Measurements from ENCODE around the gene LDAH. TPM values are rescaled to one million over a fixed set of nuclear protein-coding genes. Genes with fewer than 3 reads are reported as not detected.

Gene LDAH
- total and polyA plus RNA-seq, 2 donors (not counting 3 experiments of a cell fraction or from before 2014, with no cell fraction given), result 12.3 to 24.0 TPM

DNA sequence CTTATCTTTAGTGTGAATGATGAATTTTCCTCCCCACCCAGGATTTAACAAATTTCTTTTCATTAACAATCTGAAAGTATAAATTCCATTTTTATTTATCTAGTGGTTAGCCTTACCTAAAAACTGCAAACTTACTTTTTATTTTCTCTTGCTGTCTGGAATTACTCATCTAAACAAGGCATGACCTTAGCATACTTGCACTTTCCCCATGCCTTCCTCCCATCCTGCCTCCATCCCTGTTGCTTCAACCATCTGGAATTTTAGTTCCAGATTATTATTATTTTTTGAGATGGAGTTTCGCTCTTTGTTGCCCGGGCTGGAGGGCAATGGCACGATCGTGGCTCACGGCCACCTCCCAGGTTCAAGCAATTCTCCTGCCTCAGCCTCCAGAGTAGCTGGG, 120.3 kb downstream of the LDAH start:
- Histone ChIP-seq H3K4me1 (ENCODE audit: control insufficient read depth, extremely low read depth, insufficient read depth, low read length) (peaks cover 15% of the 10 kb centered on the region), H3K27ac (ENCODE audit: insufficient read depth, low read depth, low read length) (no peak overlapping the region), H3K79me2 (ENCODE audit: control insufficient read depth, insufficient read depth, low read length) (no peaks in the 10 kb centered on the region), H4K20me1 (replicated peaks; ENCODE audit: control insufficient read depth, extremely low read depth, insufficient read depth, low read length) (no peaks in the 10 kb centered on the region), H3K9me3 (replicated peaks; ENCODE audit: control insufficient read depth, insufficient read depth, low read length) (no peaks in the 10 kb centered on the region), H3K9me1 (replicated peaks; ENCODE audit: control insufficient read depth, extremely low read depth, insufficient read depth, low read length) (no peaks in the 10 kb centered on the region), H3K4me2 (ENCODE audit: insufficient read depth, low read length) (no peak overlapping the region), H3K36me3 (ENCODE audit: control insufficient read depth in 2 of 2, extremely low read depth in 1 of 2, insufficient read depth in 2 of 2, low read length in 2 of 2) (no peaks in the 10 kb centered on the region), H3K4me3 (replicated peaks in 1 of 3; ENCODE audit: insufficient read depth in 1 of 3, low read depth in 1 of 3, low read length in 3 of 3) (no peak overlapping the region), H3K27me3 (ENCODE audit: control insufficient read depth in 2 of 2, insufficient read depth in 2 of 2, low read length in 2 of 2) (no peaks in the 10 kb centered on the region), H2AFZ (ENCODE audit: low read depth, low read length) (no peak overlapping the region), H3K9ac (replicated peaks; ENCODE audit: extremely low read depth, insufficient read depth, low read length) (no peak overlapping the region)
- intact Hi-C loops (cut with micrococcal nuclease) (no loop called here), dilution Hi-C loops (cut with MboI; ENCODE audit: extremely low pct_ligation_motif_present, low sequenced_read_pairs) (no loop called here)
- DNase-seq (ENCODE audit: low read depth, low spot score), result peak; percentile 12
- BruUV-seq (replicated peaks), result no TSS peak
- TF ChIP-seq EZH2 (IDR thresholded peaks at IDR 0.05; ENCODE audit: borderline replicate concordance, low read depth, low read length, severe bottlenecking) (no peak), POLR2A (IDR thresholded peaks at IDR 0.05; ENCODE audit: low read depth, low read length) (no peak), MYC (IDR thresholded peaks at IDR 0.05; ENCODE audit: low read depth, low read length) (no peak), GATA2 (IDR thresholded peaks at IDR 0.05; ENCODE audit: insufficient read depth, insufficient read length, low read depth, low read length) (no peak), JUN (IDR thresholded peaks at IDR 0.05; ENCODE audit: borderline replicate concordance, insufficient read depth, insufficient read length, low read depth) (no peak), POLR2AphosphoS5 (IDR thresholded peaks at IDR 0.05; ENCODE audit: insufficient read depth, low read depth, low read length) (no peak), FOS (IDR thresholded peaks at IDR 0.05; ENCODE audit: borderline replicate concordance, insufficient read depth, low read length) (no peak)
- TF ChIP-seq, protein P1, sequence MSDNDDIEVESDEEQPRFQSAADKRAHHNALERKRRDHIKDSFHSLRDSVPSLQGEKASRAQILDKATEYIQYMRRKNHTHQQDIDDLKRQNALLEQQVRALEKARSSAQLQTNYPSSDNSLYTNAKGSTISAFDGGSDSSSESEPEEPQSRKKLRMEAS (IDR thresholded peaks at IDR 0.05; ENCODE audit: insufficient read depth, insufficient read length), result no peak
- TF ChIP-seq, protein P2, sequence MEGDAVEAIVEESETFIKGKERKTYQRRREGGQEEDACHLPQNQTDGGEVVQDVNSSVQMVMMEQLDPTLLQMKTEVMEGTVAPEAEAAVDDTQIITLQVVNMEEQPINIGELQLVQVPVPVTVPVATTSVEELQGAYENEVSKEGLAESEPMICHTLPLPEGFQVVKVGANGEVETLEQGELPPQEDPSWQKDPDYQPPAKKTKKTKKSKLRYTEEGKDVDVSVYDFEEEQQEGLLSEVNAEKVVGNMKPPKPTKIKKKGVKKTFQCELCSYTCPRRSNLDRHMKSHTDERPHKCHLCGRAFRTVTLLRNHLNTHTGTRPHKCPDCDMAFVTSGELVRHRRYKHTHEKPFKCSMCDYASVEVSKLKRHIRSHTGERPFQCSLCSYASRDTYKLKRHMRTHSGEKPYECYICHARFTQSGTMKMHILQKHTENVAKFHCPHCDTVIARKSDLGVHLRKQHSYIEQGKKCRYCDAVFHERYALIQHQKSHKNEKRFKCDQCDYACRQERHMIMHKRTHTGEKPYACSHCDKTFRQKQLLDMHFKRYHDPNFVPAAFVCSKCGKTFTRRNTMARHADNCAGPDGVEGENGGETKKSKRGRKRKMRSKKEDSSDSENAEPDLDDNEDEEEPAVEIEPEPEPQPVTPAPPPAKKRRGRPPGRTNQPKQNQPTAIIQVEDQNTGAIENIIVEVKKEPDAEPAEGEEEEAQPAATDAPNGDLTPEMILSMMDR (IDR thresholded peaks at IDR 0.05; ENCODE audit: extremely low read depth in 1 of 2, insufficient read depth in 1 of 2, low read depth in 1 of 2, low read length in 2 of 2), result no peak
- no peak for FAIRE-seq
- CTCF ChIA-PET, result interaction anchor here (1.0 kb wide), 2 partner anchors 25 kb away, joined by 3 read pairs; no protein-coding TSS in a partner anchor
- POLR2A ChIA-PET, result no interaction called here

Data from endothelial cell of umbilical vein (primary cell).